ENCODE results near the gene TTC23.

DNA sequence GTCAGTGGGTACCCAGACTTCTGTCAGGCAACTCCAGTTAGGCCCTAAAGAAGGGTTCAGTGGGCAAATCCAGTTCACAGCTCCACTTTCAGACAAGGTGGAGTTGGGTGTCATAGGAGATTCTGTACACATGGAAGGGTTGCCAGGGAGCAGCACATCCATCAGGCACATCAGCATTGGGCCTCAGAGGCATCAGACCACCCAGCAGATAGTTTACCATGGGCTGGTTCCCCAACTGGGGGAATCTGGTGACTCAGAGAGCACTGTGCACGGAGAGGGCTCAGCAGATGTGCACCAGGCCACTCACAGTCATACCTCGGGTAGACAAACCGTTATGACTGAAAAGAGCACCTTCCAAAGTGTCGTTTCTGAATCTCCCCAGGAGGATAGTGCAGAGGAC lies 117.3 kb downstream of the TTC23 start:
- TF ChIP-seq, protein P1, sequence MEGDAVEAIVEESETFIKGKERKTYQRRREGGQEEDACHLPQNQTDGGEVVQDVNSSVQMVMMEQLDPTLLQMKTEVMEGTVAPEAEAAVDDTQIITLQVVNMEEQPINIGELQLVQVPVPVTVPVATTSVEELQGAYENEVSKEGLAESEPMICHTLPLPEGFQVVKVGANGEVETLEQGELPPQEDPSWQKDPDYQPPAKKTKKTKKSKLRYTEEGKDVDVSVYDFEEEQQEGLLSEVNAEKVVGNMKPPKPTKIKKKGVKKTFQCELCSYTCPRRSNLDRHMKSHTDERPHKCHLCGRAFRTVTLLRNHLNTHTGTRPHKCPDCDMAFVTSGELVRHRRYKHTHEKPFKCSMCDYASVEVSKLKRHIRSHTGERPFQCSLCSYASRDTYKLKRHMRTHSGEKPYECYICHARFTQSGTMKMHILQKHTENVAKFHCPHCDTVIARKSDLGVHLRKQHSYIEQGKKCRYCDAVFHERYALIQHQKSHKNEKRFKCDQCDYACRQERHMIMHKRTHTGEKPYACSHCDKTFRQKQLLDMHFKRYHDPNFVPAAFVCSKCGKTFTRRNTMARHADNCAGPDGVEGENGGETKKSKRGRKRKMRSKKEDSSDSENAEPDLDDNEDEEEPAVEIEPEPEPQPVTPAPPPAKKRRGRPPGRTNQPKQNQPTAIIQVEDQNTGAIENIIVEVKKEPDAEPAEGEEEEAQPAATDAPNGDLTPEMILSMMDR (IDR thresholded peaks at IDR 0.05), result no peak
- TF ChIP-seq, protein P2, sequence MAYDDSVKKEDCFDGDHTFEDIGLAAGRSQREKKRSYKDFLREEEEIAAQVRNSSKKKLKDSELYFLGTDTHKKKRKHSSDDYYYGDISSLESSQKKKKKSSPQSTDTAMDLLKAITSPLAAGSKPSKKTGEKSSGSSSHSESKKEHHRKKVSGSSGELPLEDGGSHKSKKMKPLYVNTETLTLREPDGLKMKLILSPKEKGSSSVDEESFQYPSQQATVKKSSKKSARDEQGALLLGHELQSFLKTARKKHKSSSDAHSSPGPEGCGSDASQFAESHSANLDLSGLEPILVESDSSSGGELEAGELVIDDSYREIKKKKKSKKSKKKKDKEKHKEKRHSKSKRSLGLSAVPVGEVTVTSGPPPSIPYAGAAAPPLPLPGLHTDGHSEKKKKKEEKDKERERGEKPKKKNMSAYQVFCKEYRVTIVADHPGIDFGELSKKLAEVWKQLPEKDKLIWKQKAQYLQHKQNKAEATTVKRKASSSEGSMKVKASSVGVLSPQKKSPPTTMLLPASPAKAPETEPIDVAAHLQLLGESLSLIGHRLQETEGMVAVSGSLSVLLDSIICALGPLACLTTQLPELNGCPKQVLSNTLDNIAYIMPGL (CRISPR knock-in tag; IDR thresholded peaks at IDR 0.05), result no peak
- TF ChIP-seq, protein P3, sequence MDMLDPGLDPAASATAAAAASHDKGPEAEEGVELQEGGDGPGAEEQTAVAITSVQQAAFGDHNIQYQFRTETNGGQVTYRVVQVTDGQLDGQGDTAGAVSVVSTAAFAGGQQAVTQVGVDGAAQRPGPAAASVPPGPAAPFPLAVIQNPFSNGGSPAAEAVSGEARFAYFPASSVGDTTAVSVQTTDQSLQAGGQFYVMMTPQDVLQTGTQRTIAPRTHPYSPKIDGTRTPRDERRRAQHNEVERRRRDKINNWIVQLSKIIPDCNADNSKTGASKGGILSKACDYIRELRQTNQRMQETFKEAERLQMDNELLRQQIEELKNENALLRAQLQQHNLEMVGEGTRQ (CRISPR knock-in tag; IDR thresholded peaks at IDR 0.05), result no peak
- TF ChIP-seq NR1H2 (CRISPR knock-in tag; IDR thresholded peaks at IDR 0.05), result no peak
- TF ChIP-seq NR2C2 (CRISPR knock-in tag; IDR thresholded peaks at IDR 0.05), result no peak

Measured in WTC11 (cell line).